DOHH2 (cell line): ENCODE results near the gene AMH.

Source experiments
- EZH2phosphoT487 ChIP-seq: fragments of 200-600 bp; sonication (generic); IDR thresholded peaks from 2 replicates; pipeline ENCODE4 v1.6.1; 2017; ENCODE audit warnings: borderline replicate concordance, mild to moderate bottlenecking, antibody characterized with exemption, low read length, moderate library complexity, mixed read lengths
- TF ChIP-seq, protein P1 (sequence below): fragments of 200-600 bp; sonication (generic); IDR thresholded peaks from one replicate; pipeline ENCODE4 v1.5.1; 2014; ENCODE audit warnings: antibody characterized with exemption, mild to moderate bottlenecking, low read depth, low read length; ENCODE audit not compliant: poor library complexity, severe bottlenecking

DNA sequence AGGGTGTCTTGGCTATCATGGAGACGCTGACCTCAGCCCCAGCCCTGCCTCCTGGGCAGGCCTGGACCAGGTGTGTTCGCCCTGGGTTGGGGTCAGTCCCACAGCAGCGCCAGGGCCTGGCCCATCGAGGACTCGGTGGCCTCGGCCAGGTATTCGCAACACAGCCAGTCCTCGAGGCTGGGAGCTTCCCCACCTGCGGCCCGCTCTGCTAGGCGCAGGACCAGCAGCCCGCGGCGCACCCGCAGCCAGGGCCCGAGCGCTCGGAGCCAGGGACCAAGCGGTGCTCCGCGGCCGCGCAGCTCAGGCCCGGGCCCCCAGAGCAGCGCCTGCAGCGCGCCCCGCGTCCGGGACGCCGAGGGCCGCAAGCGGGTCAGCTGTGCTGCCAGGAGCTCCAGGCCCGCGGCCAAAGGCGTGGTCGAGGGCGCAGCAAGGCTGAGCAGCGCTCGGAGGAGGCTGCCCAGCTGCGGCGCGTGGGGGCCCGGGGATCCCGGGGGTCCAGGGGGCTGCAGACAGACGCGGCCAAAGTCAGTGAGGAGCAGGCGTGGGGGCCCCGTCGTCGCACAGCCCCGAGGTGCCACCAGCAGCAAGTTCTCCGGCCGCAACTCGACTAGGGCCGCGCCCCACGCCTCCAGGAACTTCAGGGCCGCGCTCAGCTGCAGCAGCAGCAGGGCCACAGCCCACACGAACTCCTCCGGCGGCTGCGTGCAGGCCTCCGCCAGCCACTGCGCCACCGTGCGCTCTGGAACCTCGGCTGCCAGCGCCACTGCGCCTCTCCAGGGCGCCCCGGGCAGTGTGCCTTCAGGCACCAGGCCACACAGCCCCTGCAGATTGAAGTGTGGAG, 26.7 kb downstream of the AMH start:
- TF ChIP-seq, protein P1, sequence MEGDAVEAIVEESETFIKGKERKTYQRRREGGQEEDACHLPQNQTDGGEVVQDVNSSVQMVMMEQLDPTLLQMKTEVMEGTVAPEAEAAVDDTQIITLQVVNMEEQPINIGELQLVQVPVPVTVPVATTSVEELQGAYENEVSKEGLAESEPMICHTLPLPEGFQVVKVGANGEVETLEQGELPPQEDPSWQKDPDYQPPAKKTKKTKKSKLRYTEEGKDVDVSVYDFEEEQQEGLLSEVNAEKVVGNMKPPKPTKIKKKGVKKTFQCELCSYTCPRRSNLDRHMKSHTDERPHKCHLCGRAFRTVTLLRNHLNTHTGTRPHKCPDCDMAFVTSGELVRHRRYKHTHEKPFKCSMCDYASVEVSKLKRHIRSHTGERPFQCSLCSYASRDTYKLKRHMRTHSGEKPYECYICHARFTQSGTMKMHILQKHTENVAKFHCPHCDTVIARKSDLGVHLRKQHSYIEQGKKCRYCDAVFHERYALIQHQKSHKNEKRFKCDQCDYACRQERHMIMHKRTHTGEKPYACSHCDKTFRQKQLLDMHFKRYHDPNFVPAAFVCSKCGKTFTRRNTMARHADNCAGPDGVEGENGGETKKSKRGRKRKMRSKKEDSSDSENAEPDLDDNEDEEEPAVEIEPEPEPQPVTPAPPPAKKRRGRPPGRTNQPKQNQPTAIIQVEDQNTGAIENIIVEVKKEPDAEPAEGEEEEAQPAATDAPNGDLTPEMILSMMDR: no peak
- no peak for TF ChIP-seq EZH2phosphoT487
